OCI-LY3 (cell line): Measurements from ENCODE around the gene FITM1.

Experiments used
- H2AFZ ChIP-seq: fragments of 200-600, 300-600 bp; shearing (Covaris generic); 2 replicates; pipeline ENCODE4 v1.6.0; 2014; ENCODE audit warnings: antibody characterized with exemption, low read depth, low read length
- H3K27ac ChIP-seq: fragments of 200-600, 300-600 bp; sonication (generic); 2 replicates; pipeline ENCODE4 v1.5.1; 2014; ENCODE audit warnings: mild to moderate bottlenecking, low read length, moderate library complexity, mixed read lengths
- H3K27me3 ChIP-seq: fragments of 200-600, 300-600 bp; sonication (generic); 2 replicates; pipeline ENCODE4 v1.6.1; 2014; ENCODE audit warnings: low read depth, low read length, mixed read lengths
- H3K36me3 ChIP-seq: fragments of 200-600, 300-600 bp; sonication (generic); replicated peaks from 2 replicates; pipeline ENCODE3; 2014; ENCODE audit warnings: low read depth, low read length, mixed read lengths
- H3K4me1 ChIP-seq: fragments of 300-600, 200-600 bp; sonication (generic); 2 replicates; pipeline ENCODE4 v1.6.1; 2014; ENCODE audit warnings: low read length, mixed read lengths
- H3K4me2 ChIP-seq: fragments of 200-600, 300-600 bp; sonication (generic); 2 replicates; pipeline ENCODE4 v1.6.1; 2014; ENCODE audit warnings: low read length, mixed read lengths
- H3K4me3 ChIP-seq: fragments of 300-600, 200-600 bp; sonication (generic); 2 replicates; pipeline ENCODE4 v1.5.1; 2014; ENCODE audit warnings: antibody characterized with exemption, mild to moderate bottlenecking, low read length, moderate library complexity
- H3K79me2 ChIP-seq: fragments of 300-600, 200-600 bp; shearing (Covaris generic); 2 replicates; pipeline ENCODE4 v1.6.1; 2014; ENCODE audit warnings: mild to moderate bottlenecking, low read length, mixed read lengths
- H3K9ac ChIP-seq: fragments of 300-600, 200-600 bp; shearing (Covaris generic); 2 replicates; pipeline ENCODE4 v1.6.0; 2014; ENCODE audit warnings: mild to moderate bottlenecking, low read length, moderate library complexity
- H3K9me3 ChIP-seq: fragments of 200-600, 300-600 bp; shearing (Covaris generic); 2 replicates; pipeline ENCODE4 v1.6.1; 2014; ENCODE audit warnings: low read length, mixed read lengths; ENCODE audit not compliant: insufficient read depth
- H4K20me1 ChIP-seq: fragments of 200-600, 300-600 bp; sonication (generic); 2 replicates; pipeline ENCODE4 v1.6.1; 2016; ENCODE audit warnings: low read length, mixed read lengths; ENCODE audit not compliant: insufficient read depth
- EZH2phosphoT487 ChIP-seq: fragments of 200-600 bp; shearing (Covaris generic); IDR thresholded peaks from 2 replicates; pipeline ENCODE4 v1.6.1; 2018; ENCODE audit warnings: antibody characterized with exemption, mixed run types, low read depth
- TF ChIP-seq, protein P1 (sequence below): fragments of 200-600, 300-600 bp; sonication (generic); IDR thresholded peaks from 2 replicates; pipeline ENCODE4 v1.5.1; 2014; ENCODE audit warnings: antibody characterized with exemption, low read length, low read depth

Gene FITM1

DNA sequence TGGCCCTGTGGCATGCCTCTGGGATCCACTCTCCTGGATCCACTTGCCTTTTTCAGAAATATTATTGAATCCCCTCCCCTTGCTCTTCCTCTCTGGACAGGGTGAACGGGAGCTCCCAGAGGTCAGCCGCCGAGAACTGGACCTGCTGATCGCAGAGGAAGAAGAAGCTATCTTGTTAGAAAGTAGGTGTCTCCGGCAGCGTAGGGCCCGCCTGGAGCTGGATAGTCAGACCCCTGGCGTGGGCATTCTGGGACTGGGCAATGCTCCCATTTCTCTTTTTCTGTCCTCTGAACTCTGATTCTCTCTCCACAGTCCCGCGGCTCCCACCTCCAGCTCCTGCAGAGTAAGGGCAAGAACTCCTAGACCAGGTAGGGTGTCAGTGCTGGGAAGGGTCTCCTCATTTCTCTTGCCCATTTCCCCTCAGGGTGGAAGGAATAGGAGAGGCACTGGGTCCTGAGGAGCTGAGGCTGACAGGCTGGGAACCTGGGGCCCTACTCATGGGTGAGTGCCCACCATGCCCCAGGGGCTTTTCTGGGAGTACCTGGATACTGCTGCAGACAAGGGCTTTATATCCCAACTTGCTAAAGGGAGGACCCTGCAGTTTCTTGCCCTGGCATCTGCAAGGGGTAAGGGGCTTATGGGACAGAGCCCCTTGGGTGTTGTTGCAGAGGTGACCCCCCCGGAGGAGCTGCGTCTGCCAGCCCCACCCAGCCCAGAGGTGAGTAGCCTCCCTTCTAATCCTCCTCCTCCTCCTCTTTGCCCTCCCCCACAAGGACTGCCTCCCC is 46.8 kb downstream of the FITM1 start:
- no peaks in the 10 kb centered on the region for H3K4me1 ChIP-seq

DNA sequence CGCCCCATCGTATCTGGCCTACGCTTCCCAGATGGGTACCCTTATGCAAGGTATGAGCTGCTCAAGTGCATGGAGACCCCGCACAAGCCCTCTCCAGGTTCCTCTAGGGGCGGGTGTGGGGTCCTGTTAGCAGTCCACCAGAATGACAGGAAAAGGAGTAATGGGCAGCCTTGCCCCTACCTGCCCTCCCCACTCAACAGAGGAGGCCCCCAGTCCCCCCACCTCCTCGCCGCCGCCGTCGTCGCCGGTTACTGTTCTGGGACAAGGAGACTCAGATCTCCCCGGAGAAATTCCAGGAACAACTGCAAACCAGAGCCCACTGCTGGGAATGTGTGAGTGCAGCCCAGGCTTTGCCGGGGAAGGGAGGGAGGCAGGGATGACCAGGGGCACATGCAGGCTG is 47.4 kb downstream of the FITM1 start:
- no peak for TF ChIP-seq EZH2phosphoT487
- TF ChIP-seq, protein P1, sequence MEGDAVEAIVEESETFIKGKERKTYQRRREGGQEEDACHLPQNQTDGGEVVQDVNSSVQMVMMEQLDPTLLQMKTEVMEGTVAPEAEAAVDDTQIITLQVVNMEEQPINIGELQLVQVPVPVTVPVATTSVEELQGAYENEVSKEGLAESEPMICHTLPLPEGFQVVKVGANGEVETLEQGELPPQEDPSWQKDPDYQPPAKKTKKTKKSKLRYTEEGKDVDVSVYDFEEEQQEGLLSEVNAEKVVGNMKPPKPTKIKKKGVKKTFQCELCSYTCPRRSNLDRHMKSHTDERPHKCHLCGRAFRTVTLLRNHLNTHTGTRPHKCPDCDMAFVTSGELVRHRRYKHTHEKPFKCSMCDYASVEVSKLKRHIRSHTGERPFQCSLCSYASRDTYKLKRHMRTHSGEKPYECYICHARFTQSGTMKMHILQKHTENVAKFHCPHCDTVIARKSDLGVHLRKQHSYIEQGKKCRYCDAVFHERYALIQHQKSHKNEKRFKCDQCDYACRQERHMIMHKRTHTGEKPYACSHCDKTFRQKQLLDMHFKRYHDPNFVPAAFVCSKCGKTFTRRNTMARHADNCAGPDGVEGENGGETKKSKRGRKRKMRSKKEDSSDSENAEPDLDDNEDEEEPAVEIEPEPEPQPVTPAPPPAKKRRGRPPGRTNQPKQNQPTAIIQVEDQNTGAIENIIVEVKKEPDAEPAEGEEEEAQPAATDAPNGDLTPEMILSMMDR = no peak
- H3K36me3 ChIP-seq = peaks cover 49% of the 10 kb centered on the region
- no peaks in the 10 kb centered on the region for H4K20me1 ChIP-seq

More for the DNA sequence above, 46.8 kb downstream of the FITM1 start:
- Histone ChIP-seq H3K79me2 (no peaks in the 10 kb centered on the region), H3K9me3 (no peaks in the 10 kb centered on the region), H4K20me1 (no peaks in the 10 kb centered on the region), H3K4me3 (no peak overlapping the region), H3K4me2 (no peak overlapping the region), H2AFZ (no peak overlapping the region), H3K27me3 (no peaks in the 10 kb centered on the region), H3K36me3 (peaks cover 45% of the 10 kb centered on the region), H3K9ac (no peak overlapping the region), H3K27ac (no peak overlapping the region)
- TF ChIP-seq, protein P1 = no peak
- no peak for TF ChIP-seq EZH2phosphoT487

DNA sequence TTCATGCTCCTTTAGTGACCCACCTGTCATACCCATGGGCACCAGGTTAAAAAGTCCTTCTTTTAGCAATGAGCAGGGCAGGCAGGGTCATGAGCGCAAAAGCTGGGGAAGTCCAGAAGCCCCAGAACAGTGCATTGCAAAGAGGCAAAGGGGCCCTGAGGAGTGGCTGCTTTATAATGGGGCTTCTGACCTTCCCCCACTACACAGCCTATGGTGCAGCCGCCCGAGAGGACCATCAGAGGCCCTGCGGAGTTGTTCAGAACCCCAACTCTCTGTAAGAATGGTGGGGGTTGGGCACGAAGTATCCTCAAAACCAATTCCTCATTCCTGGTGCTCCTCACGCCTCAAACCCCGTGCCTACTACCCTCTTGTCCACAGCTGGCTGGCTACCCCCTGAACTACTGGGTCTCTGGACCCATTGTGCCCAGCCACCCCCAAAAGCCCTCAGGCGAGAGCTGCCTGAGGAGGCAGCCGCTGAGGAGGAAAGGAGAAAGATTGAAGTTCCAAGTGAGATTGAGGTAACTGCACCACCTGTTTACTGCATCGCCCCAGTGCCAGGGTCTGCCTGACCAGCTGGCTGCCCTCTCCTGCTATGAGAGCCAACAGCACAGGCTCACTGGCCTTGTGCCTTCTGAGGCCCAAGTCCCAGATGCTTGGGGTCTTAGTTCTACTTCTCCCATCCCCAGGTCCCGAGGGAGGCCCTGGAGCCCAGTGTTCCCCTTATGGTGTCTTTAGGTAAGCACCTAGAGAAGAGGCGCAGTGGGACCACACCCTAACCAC is 48.1 kb downstream of the FITM1 start:
- Histone ChIP-seq H3K79me2 (no peaks in the 10 kb centered on the region), H2AFZ (no peak overlapping the region), H3K9ac (no peak overlapping the region), H3K36me3 (peaks cover 51% of the 10 kb centered on the region), H4K20me1 (no peaks in the 10 kb centered on the region), H3K4me2 (no peak overlapping the region), H3K27me3 (no peaks in the 10 kb centered on the region), H3K9me3 (no peaks in the 10 kb centered on the region), H3K27ac (no peak overlapping the region), H3K4me1 (no peaks in the 10 kb centered on the region), H3K4me3 (no peak overlapping the region)
- no peak for TF ChIP-seq EZH2phosphoT487
- TF ChIP-seq, protein P1 = no peak

More for the DNA sequence above, 47.4 kb downstream of the FITM1 start:
- no peak overlapping the region for H3K27ac ChIP-seq
- no peak overlapping the region for H2AFZ ChIP-seq
- no peaks in the 10 kb centered on the region for H3K9me3 ChIP-seq
- no peak overlapping the region for H3K4me2 ChIP-seq
- H3K4me1 ChIP-seq = no peaks in the 10 kb centered on the region
- H3K4me3 ChIP-seq = no peak overlapping the region
- no peak overlapping the region for H3K9ac ChIP-seq
- H3K27me3 ChIP-seq = no peaks in the 10 kb centered on the region
- no peaks in the 10 kb centered on the region for H3K79me2 ChIP-seq

DNA sequence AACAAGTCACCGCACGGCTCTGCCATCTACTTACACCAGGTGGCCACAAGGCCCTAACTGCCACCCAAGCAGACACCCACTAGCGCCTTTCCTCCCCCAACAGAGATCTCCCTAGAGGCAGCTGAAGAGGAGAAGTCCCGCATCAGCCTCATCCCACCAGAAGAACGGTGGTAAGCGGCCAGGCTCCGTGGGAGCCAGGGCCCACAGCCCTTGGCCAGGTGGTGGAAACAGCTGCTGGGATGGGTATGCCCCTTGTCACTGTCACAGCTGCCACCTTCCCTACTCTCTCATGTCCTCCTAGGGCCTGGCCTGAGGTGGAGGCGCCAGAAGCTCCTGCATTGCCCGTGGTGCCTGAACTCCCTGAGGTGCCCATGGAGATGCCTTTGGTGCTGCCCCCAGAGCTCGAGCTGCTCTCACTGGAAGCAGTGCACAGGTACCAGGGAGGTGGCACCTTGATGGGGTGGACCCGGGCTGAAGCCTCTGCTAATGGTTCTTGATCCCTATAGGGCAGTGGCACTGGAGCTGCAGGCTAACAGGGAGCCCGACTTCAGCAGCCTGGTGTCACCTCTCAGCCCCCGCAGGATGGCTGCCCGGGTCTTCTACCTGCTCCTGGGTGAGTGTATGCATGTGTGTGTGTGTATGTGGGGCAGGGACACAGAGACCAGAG is 49.0 kb downstream of the FITM1 start:
- no peak overlapping the region for H3K4me3 ChIP-seq
- no peaks in the 10 kb centered on the region for H3K27me3 ChIP-seq
- no peaks in the 10 kb centered on the region for H3K79me2 ChIP-seq
- H3K9me3 ChIP-seq = no peaks in the 10 kb centered on the region
- H3K27ac ChIP-seq = no peak overlapping the region
- H3K4me2 ChIP-seq = no peak overlapping the region
- no peak overlapping the region for H2AFZ ChIP-seq
- TF ChIP-seq, protein P1 = no peak
- no peak overlapping the region for H3K9ac ChIP-seq
- no peaks in the 10 kb centered on the region for H4K20me1 ChIP-seq
- peaks cover 52% of the 10 kb centered on the region for H3K36me3 ChIP-seq
- no peaks in the 10 kb centered on the region for H3K4me1 ChIP-seq
